SW 1271 (cell line): ENCODE data around the gene LTBP1.

Source experiments
- DNase-seq, 2 experiments: peaks; one replicate each; lab custom pipeline; 2025; lab: John Stamatoyannopoulos, UW

Gene LTBP1

DNA sequence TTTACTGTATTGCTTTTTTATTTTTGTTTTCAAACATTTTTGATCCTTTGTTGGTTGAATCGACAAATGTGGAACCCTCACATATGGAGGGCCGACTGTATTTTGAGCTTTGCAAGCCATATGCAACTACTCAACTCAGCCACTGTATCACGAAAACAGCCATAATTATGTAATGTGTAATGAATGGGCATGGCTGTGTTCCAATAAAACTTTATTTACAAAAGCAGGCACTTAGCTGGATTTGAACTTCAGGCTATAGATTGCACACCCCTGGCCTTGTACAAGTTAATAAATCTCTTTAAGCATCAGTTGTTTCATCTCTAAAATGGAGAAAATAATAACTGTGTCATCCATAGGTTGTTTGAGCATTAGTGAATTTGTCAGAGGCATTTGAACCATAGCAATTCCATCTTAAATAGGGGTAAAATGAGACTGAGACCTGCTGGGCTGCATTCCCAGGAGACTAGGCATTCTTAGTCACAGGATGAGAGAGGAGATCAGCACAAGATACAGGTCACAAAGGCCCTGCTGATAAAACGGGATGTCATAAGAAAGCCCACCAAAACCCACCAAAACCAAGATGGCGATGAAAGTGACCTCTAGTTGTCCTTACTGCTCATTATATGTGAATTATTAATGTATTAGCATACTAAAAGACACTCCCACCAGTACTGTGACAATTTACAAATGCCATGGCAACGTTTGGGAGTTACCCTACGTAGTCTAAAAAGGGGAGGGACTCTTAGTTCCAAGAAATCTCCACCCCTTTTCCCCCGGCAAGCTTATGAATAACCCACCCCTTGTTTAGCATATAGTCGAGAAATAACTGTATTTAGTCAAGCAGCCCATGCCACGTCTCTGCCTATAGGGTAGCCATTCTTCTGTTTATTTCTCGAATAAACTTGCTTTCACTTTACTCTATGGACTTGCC is 13.7 kb upstream of the LTBP1 start:
- no peak for DNase-seq

DNA sequence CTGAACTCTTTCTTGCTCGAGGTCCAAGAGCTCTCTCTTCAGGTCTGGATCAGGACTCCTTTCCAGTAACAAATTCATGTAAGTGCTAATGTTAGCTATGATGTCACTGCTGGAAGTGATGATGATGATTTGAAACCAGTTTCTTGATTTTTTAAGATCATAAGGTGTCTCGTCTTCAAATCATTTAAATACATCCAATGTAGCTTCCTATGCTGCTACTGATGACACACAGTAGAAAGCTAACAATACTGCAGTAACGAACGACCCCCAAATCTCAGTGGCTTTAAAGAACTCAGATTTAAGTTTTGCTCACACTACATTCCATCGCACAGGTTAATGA is 13.0 kb upstream of the LTBP1 start:
- no peak for DNase-seq

DNA sequence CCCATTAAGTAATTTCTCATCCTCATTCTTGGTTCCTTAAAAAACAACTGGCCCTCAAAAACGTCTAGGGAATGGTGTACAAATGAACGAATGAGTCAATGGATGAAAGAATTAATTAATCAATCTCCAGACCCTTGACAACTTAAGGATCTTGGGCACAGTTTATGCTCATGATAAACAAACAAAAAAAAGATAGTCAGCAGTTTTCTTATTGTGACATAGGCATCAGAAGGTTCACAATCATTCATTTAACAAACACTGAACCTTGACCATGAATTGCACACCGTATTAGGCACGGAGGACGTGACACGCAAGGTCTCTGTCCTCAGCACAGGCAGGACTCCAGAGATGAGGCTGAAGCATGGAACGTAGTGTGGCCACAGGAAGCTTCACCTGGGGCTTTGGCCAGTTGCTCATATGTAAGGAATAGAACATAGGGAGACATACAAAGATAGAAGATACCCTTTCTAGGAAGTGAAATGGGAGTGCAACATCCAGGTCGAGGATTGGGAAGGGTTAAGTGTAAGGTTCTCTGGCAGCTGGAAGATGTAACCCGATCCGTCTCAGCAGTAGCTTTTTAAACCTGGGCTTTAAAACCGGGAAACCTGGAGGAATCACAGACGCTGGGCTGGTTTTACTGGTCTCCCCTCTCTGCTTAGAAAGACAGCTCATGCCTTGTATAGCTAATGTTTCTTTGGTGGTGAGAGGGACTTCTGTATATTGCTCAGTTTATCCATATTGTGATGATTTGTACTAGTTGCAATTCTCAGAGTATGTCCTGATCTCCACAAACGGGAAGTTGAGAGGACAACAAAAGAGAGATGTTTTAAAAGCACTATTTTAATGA is 8.9 kb upstream of the LTBP1 start:
- no peak for DNase-seq

DNA sequence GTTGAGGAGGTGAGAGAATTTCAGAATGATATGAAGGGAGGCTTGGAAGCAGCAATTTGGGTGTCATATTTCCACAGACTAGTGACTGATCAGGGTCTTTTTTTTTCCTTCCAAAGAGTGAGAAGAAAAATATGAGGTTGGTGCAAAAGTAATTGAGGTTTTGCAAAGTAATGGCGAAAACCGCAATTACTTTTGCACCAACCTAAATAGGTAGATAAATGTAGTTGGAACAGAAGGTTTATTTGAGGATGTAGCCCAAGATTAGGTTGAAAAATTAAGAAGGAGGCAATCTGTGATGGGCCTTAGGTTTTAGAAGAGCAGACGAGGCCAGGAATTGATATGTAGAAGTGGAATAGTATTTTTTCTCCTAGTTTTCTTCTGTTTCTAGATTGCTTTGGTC is 7.8 kb upstream of the LTBP1 start:
- no peak for DNase-seq

- DNase-seq: no peak
Observed at GRCh38 chr2:32940316-32940997, 6.3 kb upstream of the LTBP1 start.

GRCh38 chr2:32941944-32942690 is 4.6 kb upstream of the LTBP1 start:
- no peak for DNase-seq

GRCh38 chr2:32942793-32943485 is 3.8 kb upstream of the LTBP1 start:
- no peak for DNase-seq

- DNase-seq: no peak
Observed at GRCh38 chr2:32945286-32945685, 1.5 kb upstream of the LTBP1 start.

GRCh38 chr2:32947076-32947483 is 327 bp downstream of the LTBP1 start:
- DNase-seq: no peak

GRCh38 chr2:32947484-32948143 is 861 bp downstream of the LTBP1 start:
- no peak for DNase-seq

DNA sequence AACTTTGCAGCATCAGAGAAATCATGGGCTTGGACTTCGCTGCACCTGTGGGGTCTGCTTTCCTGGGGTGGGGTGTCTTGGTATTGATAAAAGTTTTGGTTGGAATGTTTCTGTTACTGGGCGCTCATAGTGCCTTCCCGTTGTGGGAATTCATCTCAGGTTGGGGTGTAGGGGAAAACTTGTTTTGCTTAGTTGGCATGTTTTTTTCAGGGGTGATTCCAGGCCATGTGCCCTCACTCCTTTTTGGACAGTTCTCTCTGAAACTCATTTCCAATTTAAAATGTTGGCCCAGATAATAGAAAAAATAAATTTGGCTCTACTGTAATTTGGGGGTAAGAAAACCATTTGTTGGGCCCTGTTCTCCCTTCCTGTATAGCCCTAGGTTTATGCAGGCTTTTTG is 1.5 kb downstream of the LTBP1 start:
- DNase-seq: no peak

GRCh38 chr2:32949260-32949659 is 2.5 kb downstream of the LTBP1 start:
- DNase-seq: no peak

DNA sequence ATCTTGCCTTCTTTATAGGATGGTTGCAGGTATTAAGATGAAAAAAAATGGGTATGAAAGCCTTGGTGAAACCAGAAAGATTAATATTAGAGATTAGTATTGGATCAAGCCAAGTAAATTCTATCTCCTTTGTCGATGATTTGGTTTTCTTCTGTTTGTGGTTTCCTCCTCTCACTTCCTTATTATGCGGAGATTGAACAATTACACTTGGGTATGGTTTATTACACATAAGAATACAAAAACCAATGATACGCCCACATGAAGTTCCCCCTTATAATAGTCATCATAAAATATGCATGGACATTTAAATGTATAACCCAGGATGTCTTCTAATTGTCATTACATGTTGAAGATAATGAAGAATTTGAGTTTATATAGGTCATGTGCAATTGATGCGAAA is 4.9 kb downstream of the LTBP1 start:
- DNase-seq: no peak

GRCh38 chr2:32952761-32953476 is 6.2 kb downstream of the LTBP1 start:
- DNase-seq: no peak

- DNase-seq: no peak
Observed at GRCh38 chr2:32954206-32954605, 7.5 kb downstream of the LTBP1 start.

- DNase-seq: no peak
Observed at GRCh38 chr2:32958821-32959220, 12.1 kb downstream of the LTBP1 start.

GRCh38 chr2:32960238-32960637 is 13.5 kb downstream of the LTBP1 start:
- DNase-seq: no peak

GRCh38 chr2:32960647-32961403 is 14.1 kb downstream of the LTBP1 start:
- DNase-seq: no peak

DNA sequence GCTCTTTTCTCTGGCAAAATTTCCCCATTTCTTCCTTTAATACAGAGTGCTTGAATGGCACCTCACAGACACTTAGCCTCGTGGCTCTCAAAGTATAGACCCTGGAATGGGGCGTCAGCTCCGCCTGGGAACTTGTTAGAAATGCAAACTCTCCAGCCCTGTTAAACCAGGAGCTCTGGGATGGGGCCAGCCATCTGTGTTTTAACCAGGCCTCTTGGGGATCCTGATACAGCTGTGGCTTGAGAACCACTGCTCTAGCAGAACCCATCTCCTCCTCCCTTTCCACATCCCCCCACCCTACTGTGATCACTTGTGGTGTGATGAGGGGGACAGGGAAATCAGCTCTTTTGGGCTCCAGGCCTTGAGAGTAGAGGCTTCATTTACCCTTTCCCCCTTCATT is 15.9 kb downstream of the LTBP1 start:
- no peak for DNase-seq
